HG03439 (cell line): Measurements from ENCODE around the gene TREM1.

ENCODE experiments used
- ATAC-seq: cut with Tn5 transposase; IDR thresholded peaks from one replicate; pipeline ENCODE4 v1.9.1; 2021; ENCODE audit warnings: mild to moderate bottlenecking, moderate library complexity; ENCODE audit not compliant: unreplicated experiment

The TREM1 gene

DNA sequence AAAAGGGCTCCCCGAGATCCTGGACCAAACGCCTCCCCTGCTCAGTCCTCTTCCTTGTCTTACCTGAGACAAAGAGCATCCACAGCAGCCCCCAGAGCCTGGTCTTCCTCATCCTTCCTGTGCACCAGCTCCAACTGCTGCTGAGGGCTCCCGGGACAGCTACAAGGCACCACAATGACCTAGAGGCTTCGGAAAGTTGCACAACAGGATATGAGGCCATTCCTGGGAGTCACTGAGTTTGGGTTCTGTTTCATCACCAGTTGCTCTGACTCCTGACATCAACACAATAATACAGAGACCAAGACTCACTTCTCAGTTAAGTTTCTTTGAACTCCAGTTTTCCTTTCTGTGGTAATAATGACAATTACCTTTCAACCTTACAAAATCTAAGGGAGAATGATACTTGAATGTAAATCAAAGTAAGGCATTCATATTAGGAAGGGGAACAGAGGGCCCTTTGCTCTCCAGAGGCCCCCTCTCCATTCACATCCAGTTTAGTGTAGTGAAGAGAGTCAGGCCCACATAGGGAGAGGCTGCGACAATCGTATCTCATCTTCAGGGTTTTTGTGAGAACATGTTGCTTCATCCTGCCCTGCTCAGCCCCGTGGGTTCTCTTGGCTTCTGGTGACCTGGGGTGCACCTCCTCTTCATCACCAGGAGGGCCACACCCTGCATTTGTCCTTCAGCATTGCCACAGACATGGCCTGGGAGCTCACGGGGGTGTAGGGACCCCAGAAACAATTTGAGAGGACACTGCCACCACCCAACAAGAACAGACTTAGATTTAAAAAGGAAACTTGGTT is at the start of gene TREM1:
Gene TREM1, minus strand, starts transcription at position 139 of the 803 bp plus-strand sequence. Its CDS starts 27 bp downstream, at position 112.
- no peak for ATAC-seq

- ATAC-seq, result no peak
These were observed 49.5 kb upstream of the TREM1 start for GRCh38 chr6:41335943-41336342.

DNA sequence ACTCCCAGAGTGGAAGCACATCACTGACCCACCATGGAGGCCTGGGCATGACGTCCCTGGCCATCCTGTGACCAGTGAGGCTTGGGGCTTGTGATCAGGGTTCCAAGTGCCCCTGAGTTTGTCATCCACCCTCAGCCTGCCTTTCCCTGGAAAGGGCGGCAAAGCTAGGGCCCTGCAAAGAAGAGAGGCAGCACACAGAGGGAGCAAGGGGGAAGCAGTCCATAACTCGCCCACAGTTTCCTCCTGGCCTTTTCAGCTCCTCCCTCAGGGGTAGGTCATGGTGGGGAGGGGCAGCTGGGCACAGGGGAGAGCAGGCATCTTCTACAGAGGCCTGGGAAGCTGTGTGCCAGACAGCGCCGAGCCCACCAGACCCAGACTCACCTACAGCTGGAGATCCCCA is 48.8 kb upstream of the TREM1 start, which contains the start of gene NCR2:
Gene NCR2, plus strand, starts transcription at position 313 of the 400 bp plus-strand sequence. CDS start 269 bp downstream, outside the sequence.
- ATAC-seq, result no peak

DNA sequence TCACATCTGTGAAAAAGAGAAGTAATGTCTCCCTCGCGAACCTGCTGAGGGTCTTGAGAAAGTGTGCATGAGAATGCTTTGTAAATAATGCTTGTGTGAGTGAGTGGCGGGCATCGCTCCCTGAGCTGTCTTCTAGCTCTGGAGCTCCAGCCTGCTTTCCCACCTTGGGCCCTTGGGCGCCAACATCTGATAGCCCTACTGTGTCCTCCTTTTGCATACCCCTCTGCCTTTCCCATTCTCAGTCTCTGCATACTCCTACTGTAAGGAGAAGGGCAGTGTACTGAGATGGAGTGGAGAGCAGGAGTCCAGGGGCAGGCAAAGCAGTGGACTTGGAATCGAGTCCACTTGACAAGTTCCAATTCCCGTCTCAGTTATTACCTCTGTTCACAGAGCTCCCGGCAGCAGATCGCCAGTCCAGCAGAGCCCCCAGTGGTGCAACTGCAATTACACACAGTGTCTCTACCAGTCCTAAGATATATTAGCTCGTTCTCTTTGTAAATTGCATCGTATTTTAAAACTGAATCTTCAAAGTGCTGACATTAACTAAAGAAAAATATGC is 48.1 kb upstream of the TREM1 start:
- no peak for ATAC-seq

DNA sequence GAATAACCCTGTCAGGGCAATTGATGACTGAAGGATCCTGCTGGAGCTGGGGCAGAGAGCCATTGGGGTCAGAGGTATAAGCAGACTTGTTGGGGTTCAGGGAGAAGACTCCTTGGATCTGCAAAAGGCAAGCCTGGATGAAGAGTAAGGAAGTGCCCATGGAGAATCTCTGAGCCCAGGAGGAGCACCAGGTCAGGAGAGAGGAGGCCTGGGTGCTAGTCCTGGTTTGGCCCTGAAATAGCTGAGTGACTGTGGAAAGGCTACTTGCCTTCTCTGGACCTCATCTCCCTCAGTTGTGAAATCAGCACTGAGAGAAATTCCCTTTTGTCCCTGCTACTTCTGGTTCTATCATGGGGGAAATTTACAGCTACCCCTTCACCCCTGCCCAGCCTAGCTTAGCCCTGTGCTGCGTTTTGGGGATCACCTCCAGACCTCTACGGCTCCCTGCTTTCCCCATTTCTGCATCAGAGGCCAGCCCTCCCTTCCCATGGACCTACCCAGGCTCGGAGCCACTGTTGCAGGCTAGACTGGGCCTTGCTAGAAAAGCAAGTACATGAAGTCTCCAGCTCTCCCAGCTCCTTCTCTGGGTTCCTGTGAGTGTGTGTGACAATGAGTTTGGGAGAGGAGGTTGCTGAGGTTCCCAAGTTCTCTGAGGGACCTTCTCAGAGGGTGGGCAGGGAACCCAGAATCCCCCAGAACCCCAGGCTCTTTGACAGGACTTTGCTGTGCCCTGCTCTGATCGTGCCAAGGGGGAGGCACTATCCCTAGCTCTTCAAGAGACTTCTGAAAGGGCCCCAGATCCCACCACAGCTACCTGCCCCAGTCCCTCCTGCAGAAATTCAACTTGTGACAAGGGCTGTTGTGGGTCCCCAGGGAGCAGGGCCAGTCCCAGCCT is 46.6 kb upstream of the TREM1 start:
- ATAC-seq, result no peak

GRCh38 chr6:41332241-41332640 is 45.8 kb upstream of the TREM1 start:
- ATAC-seq, result no peak

GRCh38 chr6:41331401-41332150 is 45.1 kb upstream of the TREM1 start:
- ATAC-seq, result no peak

DNA sequence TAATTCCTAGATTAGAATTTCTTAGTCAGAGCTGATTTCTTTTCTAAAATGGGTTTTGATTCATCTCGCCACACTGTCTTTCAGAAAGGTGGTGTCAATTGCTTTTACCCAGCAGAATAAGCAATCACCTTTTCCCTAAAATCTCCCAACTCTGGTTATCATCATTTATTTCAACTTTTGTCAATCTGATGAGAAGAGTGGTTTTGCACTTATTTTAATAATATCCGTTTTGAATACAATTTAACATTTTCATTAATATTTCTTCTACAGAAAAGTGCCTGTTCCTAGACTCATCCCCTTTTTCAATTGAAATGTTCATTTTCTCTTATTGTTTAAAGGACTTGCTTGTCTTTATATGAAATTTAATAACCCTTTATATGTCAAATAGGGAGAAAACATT is 40.7 kb upstream of the TREM1 start:
- no peak for ATAC-seq

DNA sequence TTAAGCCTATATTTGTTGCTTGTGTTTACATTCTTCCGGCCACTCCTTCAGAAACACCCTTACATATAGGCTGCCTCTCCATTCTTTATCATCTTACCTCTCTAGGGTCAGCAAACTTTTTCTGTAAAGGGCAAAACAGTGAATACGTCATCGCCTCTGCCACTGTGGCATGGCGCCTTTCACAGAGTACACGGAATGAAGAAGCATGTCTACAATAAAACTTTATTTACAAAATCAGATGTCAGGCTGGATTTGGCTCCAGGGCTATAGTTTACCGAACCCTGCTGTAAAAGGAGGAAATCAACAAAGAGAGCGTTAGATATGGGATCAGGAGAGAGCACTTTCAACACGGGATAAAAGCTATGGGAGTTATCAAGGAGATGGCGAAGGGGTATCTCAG is 39.6 kb upstream of the TREM1 start:
- ATAC-seq, result no peak

DNA sequence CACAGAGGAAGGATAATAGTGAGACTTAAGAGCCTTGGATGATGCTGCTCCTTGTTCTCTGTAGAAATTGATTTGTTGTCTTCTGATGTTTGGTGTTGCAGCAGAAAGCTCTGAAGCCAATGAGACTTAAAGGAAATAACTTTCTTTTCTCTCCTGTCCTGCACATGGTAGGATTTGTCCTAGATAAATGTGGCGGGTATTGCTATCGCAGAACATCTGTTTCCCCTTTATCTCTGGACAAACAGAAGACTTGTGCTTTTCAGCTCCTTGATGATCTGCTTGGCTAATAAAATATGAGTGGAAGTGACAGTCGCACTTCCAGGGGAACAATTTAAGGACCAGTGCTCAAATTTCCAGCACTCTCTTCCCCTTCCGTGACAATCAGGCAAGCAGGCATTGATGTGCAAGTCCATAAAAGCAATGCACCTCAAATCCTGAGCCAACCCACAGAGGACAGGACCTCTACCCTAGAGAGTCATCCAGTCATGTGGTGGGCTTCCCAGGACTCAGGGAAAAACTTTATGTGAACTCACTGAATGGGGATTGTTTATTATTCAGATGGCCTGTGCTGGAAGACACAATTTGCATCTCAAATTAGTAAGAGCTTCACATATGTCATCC is 39.1 kb upstream of the TREM1 start:
- ATAC-seq, result no peak

DNA sequence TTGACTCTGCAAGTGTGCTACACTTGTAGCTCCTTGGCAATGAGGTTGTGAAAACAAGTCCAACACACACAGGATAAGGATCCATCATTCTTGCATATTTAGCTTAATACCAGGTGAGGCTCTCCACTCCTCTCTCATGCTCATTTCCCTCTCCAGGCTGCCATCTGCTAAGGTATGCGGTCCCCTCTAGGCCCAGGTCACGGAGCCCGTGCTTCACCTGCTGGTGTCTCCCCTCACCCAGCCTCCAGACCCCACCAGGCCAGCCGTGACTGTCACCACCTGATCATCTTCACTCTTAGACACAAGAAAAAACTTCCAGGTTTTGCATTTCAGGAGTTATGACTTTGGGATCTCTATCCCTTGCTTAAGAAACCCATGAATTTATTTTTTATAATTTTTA is 34.7 kb upstream of the TREM1 start:
- ATAC-seq, result no peak

GRCh38 chr6:41318654-41319565 is 32.4 kb upstream of the TREM1 start:
- peak; percentile 87 for ATAC-seq

GRCh38 chr6:41318261-41318653 is 31.8 kb upstream of the TREM1 start:
- ATAC-seq, result no peak

- no peak for ATAC-seq
These were observed 29.6 kb upstream of the TREM1 start for GRCh38 chr6:41315943-41316620.

- ATAC-seq, result no peak
These were observed 28.7 kb upstream of the TREM1 start for GRCh38 chr6:41315203-41315602.

DNA sequence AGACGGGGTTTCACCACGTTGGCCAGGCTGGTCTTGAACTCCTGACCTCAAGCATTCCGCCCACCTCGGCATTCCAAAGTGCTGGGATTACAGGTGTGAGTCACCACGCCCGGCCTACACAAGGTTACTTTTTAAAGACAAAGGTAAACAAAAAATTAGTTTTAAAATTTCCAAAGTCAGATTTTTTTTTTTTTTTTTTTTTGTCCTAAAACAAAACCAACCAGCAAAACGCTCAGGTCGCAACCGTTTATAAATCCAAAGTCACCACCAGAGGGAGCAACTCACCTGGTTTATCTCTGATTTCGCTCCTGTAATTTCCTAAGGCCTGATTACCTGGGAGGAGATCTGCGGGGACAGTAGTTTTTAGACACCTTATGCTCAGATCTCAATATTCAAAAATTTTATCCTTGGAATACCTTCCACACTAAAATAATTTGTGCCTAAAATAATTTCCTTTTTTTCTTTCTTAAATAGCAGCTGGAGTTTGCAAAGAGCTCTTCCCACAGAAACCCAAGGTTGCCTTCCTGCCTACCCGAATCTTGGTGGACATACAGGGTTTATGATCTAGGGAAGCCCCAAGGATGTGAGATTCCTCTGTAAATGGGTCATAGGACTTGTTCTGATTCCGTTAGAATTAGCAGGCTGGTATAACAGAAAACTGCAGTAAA is 19.8 kb upstream of the TREM1 start:
- no peak for ATAC-seq

GRCh38 chr6:41302638-41303037 is 16.2 kb upstream of the TREM1 start:
- no peak for ATAC-seq

DNA sequence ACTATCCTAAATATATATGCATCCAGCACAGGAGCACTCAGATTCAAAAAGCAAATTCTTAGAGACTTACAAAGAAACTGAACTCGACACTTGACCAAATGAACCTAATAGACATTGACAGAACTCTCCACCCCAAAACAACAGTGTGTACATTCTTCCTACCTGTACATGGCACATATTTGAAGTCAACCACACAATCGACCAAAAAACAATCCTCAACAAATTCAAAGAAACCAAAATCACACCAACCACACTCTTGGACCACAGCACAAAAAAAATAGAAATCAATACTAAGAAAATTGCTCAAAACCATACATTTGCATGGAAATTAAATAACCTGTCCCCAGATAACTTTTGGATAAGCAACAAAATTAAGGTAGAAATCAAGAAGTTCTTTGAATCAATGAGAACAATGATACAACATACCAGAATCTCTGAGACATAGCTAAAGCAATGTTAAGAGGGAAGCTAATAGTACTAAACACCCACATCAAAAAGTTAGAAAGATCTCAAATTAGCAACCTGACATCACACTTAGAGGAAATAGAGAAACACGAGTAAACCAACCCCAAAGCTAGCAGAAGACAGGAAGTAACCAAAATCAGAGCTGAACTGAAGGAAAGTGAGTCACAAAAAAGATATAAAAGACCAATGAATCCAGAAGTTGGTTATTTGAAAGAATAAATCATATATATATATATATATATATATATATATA is 12.5 kb upstream of the TREM1 start:
- no peak for ATAC-seq
